Activated naive CD8-positive, alpha-beta T cell treated with anti-CD3 and anti-CD28 coated beads for 36 hours (primary cell): Measurements from ENCODE around the gene SPOCK1. TPM values are rescaled to one million over a fixed set of nuclear protein-coding genes. Genes with fewer than 3 reads are reported as not detected.

Experiments
- DNase-seq: peaks from one replicate; pipeline ENCODE4 v3.0.0; 2021
- H3K27ac Mint-ChIP-seq: one replicate; pipeline ENCODE4 v1.8.0; 2022; ENCODE audit warnings: mild to moderate bottlenecking, moderate library complexity, mixed read lengths
- H3K27me3 Mint-ChIP-seq: one replicate; pipeline ENCODE4 v1.8.0; 2022; ENCODE audit warnings: mild to moderate bottlenecking, mixed read lengths
- H3K36me3 Mint-ChIP-seq: one replicate; pipeline ENCODE4 v1.8.0; 2021; ENCODE audit warnings: mild to moderate bottlenecking, mixed read lengths
- H3K4me1 Mint-ChIP-seq: one replicate; pipeline ENCODE4 v1.8.0; 2021; ENCODE audit warnings: mixed read lengths
- H3K4me3 Mint-ChIP-seq: one replicate; pipeline ENCODE4 v1.8.0; 2022; ENCODE audit warnings: mild to moderate bottlenecking, moderate library complexity, mixed read lengths
- H3K9me3 Mint-ChIP-seq: one replicate; pipeline ENCODE4 v1.8.0; 2022; ENCODE audit warnings: mixed read lengths
- total RNA-seq, 2 experiments: library from RNA; stranded (reverse); gene quantifications; one replicate each; pipeline ENCODE4 v1.2.3, GENCODE V29; 2021

Gene SPOCK1
- total RNA-seq, 2 experiments from 2014 or later: 0.12 TPM; not detected in 1

GRCh38 chr5:137167187-137167586, 331.9 kb downstream of the SPOCK1 start:
- Mint-ChIP-seq H3K27me3 (peaks cover 11% of the 10 kb centered on the region), H3K9me3 (no peaks in the 10 kb centered on the region), H3K4me3 (no peak overlapping the region), H3K27ac (no peak overlapping the region), H3K4me1 (no peaks in the 10 kb centered on the region), H3K36me3 (no peaks in the 10 kb centered on the region)
- DNase-seq: no peak

GRCh38 chr5:137164961-137165360, 334.2 kb downstream of the SPOCK1 start:
- Mint-ChIP-seq H3K27ac (no peak overlapping the region), H3K9me3 (peaks cover 1% of the 10 kb centered on the region), H3K4me3 (no peak overlapping the region), H3K4me1 (no peaks in the 10 kb centered on the region), H3K36me3 (no peaks in the 10 kb centered on the region), H3K27me3 (peaks cover 11% of the 10 kb centered on the region)
- no peak for DNase-seq

GRCh38 chr5:137164536-137164935, 334.6 kb downstream of the SPOCK1 start:
- Mint-ChIP-seq H3K9me3 (peaks cover 3% of the 10 kb centered on the region), H3K27me3 (peaks cover 11% of the 10 kb centered on the region), H3K4me3 (no peak overlapping the region), H3K4me1 (no peaks in the 10 kb centered on the region), H3K27ac (no peak overlapping the region), H3K36me3 (no peaks in the 10 kb centered on the region)
- DNase-seq: no peak

- Mint-ChIP-seq H3K27ac (no peak overlapping the region), H3K36me3 (no peaks in the 10 kb centered on the region), H3K27me3 (no peaks in the 10 kb centered on the region), H3K4me1 (no peaks in the 10 kb centered on the region), H3K4me3 (no peak overlapping the region), H3K9me3 (peaks cover 3% of the 10 kb centered on the region)
- no peak for DNase-seq
Measured at GRCh38 chr5:137158691-137159090, 340.4 kb downstream of the SPOCK1 start.

GRCh38 chr5:137156180-137156579, 342.9 kb downstream of the SPOCK1 start:
- Mint-ChIP-seq H3K9me3 (peaks cover 3% of the 10 kb centered on the region), H3K4me1 (no peaks in the 10 kb centered on the region), H3K36me3 (no peaks in the 10 kb centered on the region), H3K4me3 (no peak overlapping the region), H3K27me3 (no peaks in the 10 kb centered on the region), H3K27ac (no peak overlapping the region)
- no peak for DNase-seq

GRCh38 chr5:137155261-137156000, 343.7 kb downstream of the SPOCK1 start:
- Mint-ChIP-seq H3K9me3 (peaks cover 3% of the 10 kb centered on the region), H3K4me1 (no peaks in the 10 kb centered on the region), H3K27me3 (no peaks in the 10 kb centered on the region), H3K4me3 (no peak overlapping the region), H3K27ac (no peak overlapping the region), H3K36me3 (no peaks in the 10 kb centered on the region)
- DNase-seq: no peak

GRCh38 chr5:137152616-137153015, 346.5 kb downstream of the SPOCK1 start:
- H3K36me3 Mint-ChIP-seq: no peaks in the 10 kb centered on the region

GRCh38 chr5:137148655-137149054, 350.5 kb downstream of the SPOCK1 start:
- peaks cover 3% of the 10 kb centered on the region for H3K27me3 Mint-ChIP-seq
- no peaks in the 10 kb centered on the region for H3K36me3 Mint-ChIP-seq
- no peaks in the 10 kb centered on the region for H3K4me1 Mint-ChIP-seq
- H3K27ac Mint-ChIP-seq: no peak overlapping the region
- no peak for DNase-seq
- H3K4me3 Mint-ChIP-seq: no peak overlapping the region
- no peaks in the 10 kb centered on the region for H3K9me3 Mint-ChIP-seq

More at GRCh38 chr5:137152616-137153015, 346.5 kb downstream of the SPOCK1 start:
- Mint-ChIP-seq H3K4me3 (no peak overlapping the region), H3K27me3 (no peaks in the 10 kb centered on the region), H3K27ac (no peak overlapping the region), H3K4me1 (no peaks in the 10 kb centered on the region), H3K9me3 (no peaks in the 10 kb centered on the region)
- no peak for DNase-seq

- no peak for DNase-seq
- H3K27ac Mint-ChIP-seq: no peak overlapping the region
- H3K27me3 Mint-ChIP-seq: peaks cover 3% of the 10 kb centered on the region
- H3K36me3 Mint-ChIP-seq: no peaks in the 10 kb centered on the region
- no peaks in the 10 kb centered on the region for H3K4me1 Mint-ChIP-seq
- H3K9me3 Mint-ChIP-seq: no peaks in the 10 kb centered on the region
- no peak overlapping the region for H3K4me3 Mint-ChIP-seq
Measured at GRCh38 chr5:137148159-137148558, 351.0 kb downstream of the SPOCK1 start.

GRCh38 chr5:137147346-137147745, 351.8 kb downstream of the SPOCK1 start:
- no peaks in the 10 kb centered on the region for H3K9me3 Mint-ChIP-seq
- H3K27me3 Mint-ChIP-seq: peaks cover 3% of the 10 kb centered on the region
- no peak for DNase-seq
- H3K36me3 Mint-ChIP-seq: no peaks in the 10 kb centered on the region
- no peak overlapping the region for H3K27ac Mint-ChIP-seq
- H3K4me1 Mint-ChIP-seq: no peaks in the 10 kb centered on the region
- H3K4me3 Mint-ChIP-seq: no peak overlapping the region

GRCh38 chr5:137146402-137146890, 352.7 kb downstream of the SPOCK1 start:
- Mint-ChIP-seq H3K4me3 (no peak overlapping the region), H3K27me3 (peaks cover 3% of the 10 kb centered on the region), H3K27ac (no peak overlapping the region), H3K36me3 (no peaks in the 10 kb centered on the region), H3K9me3 (no peaks in the 10 kb centered on the region), H3K4me1 (no peaks in the 10 kb centered on the region)
- no peak for DNase-seq

GRCh38 chr5:137145721-137146120, 353.4 kb downstream of the SPOCK1 start:
- Mint-ChIP-seq H3K27ac (no peak overlapping the region), H3K4me1 (no peaks in the 10 kb centered on the region), H3K4me3 (no peak overlapping the region), H3K36me3 (no peaks in the 10 kb centered on the region), H3K9me3 (no peaks in the 10 kb centered on the region), H3K27me3 (peaks cover 3% of the 10 kb centered on the region)
- DNase-seq: no peak

GRCh38 chr5:137144656-137145055, 354.5 kb downstream of the SPOCK1 start:
- no peaks in the 10 kb centered on the region for H3K9me3 Mint-ChIP-seq
- no peak overlapping the region for H3K4me3 Mint-ChIP-seq
- H3K27ac Mint-ChIP-seq: no peak overlapping the region
- H3K36me3 Mint-ChIP-seq: no peaks in the 10 kb centered on the region
- H3K4me1 Mint-ChIP-seq: no peaks in the 10 kb centered on the region
- no peak for DNase-seq
- peaks cover 3% of the 10 kb centered on the region for H3K27me3 Mint-ChIP-seq

- Mint-ChIP-seq H3K27ac (no peak overlapping the region), H3K9me3 (no peaks in the 10 kb centered on the region), H3K27me3 (peaks cover 3% of the 10 kb centered on the region), H3K4me1 (no peaks in the 10 kb centered on the region), H3K4me3 (no peak overlapping the region), H3K36me3 (no peaks in the 10 kb centered on the region)
- no peak for DNase-seq
Measured at GRCh38 chr5:137142764-137143605, 356.1 kb downstream of the SPOCK1 start.

GRCh38 chr5:137142346-137142745, 356.8 kb downstream of the SPOCK1 start:
- peaks cover 3% of the 10 kb centered on the region for H3K27me3 Mint-ChIP-seq
- H3K4me3 Mint-ChIP-seq: no peak overlapping the region
- H3K36me3 Mint-ChIP-seq: no peaks in the 10 kb centered on the region

More at GRCh38 chr5:137142346-137142745, 356.8 kb downstream of the SPOCK1 start:
- Mint-ChIP-seq H3K27ac (no peak overlapping the region), H3K4me1 (no peaks in the 10 kb centered on the region), H3K9me3 (no peaks in the 10 kb centered on the region)
- DNase-seq: no peak
